HEK293 (cell line): ENCODE measurements around the gene ROBO4.

ENCODE experiments used
- CTCF ChIA-PET: fragments of 350-600 bp; formaldehyde crosslinking; extraction: SDS; loops from one replicate; lab custom pipeline; 2021; ENCODE audit warnings: antibody characterized with exemption; lab: Yijun Ruan, JAX
- POLR2A ChIA-PET: fragments of 300-600 bp; formaldehyde crosslinking; extraction: SDS; loops from one replicate; lab custom pipeline; 2020; ENCODE audit warnings: antibody characterized with exemption, inconsistent platforms; lab: Yijun Ruan, JAX
- H3K27ac ChIP-seq: fragments of 200-500 bp; sonication (Bioruptor generic); 2 replicates; pipeline ENCODE4 v1.5.1; 2014; ENCODE audit warnings: low read depth, low read length, control low read depth, inconsistent platforms; ENCODE audit errors: extremely low read depth
- H3K36me3 ChIP-seq, 2 experiments: fragments of 200-500 bp in 1 of 2; sonication (Bioruptor generic) in 1 of 2; 1 replicate in 1 of 2; 2 replicates in 1 of 2; pipeline ENCODE4 v1.5.1; 2014 to 2017; ENCODE audit warnings: inconsistent platforms in 2 of 2, low read length in 2 of 2; ENCODE audit not compliant: control insufficient read depth in 2 of 2, insufficient read depth in 1 of 2
- H3K4me1 ChIP-seq: fragments of 200-500 bp; sonication (Bioruptor generic); 2 replicates; pipeline ENCODE4 v1.5.1; 2014; ENCODE audit warnings: mild to moderate bottlenecking, low read length, inconsistent platforms; ENCODE audit not compliant: control insufficient read depth, insufficient read depth
- H3K4me3 ChIP-seq: 2 replicates; pipeline ENCODE4 v1.5.1; 2011; ENCODE audit warnings: low read depth, mild to moderate bottlenecking, control low read depth, low read length, moderate library complexity
- H3K9me3 ChIP-seq: fragments of 200-500 bp; sonication (Bioruptor generic); 2 replicates; pipeline ENCODE4 v1.5.1; 2014; ENCODE audit warnings: low read depth, low read length, inconsistent platforms; ENCODE audit not compliant: control insufficient read depth, insufficient read depth
- GLIS2 ChIP-seq: fragments of 450-650 bp; formaldehyde crosslinking; IDR thresholded peaks from 2 replicates; pipeline ENCODE4 v1.5.1; 2016; ENCODE audit warnings: missing biosample characterization, missing genetic modification characterization
- HIC1 ChIP-seq: fragments of 450-650 bp; formaldehyde crosslinking; IDR thresholded peaks from 2 replicates; pipeline ENCODE4 v1.5.1; 2016; ENCODE audit warnings: missing biosample characterization, missing genetic modification characterization
- HOXA7 ChIP-seq: sonication (generic); formaldehyde crosslinking; IDR thresholded peaks from 2 replicates; pipeline ENCODE4 v1.8.1; 2022; ENCODE audit warnings: missing genetic modification reagents, borderline replicate concordance
- KLF7 ChIP-seq: fragments of 450-650 bp; formaldehyde crosslinking; IDR thresholded peaks from 2 replicates; pipeline ENCODE4 v1.5.1; 2016; ENCODE audit warnings: missing biosample characterization, missing genetic modification characterization, borderline replicate concordance
- TCF7L2 ChIP-seq: IDR thresholded peaks from 2 replicates; pipeline ENCODE4 v1.6.1; 2011; ENCODE audit warnings: low read depth, mild to moderate bottlenecking, inconsistent platforms, low read length, moderate library complexity, borderline replicate concordance
- ZFP41 ChIP-seq: fragments of 450-650 bp; formaldehyde crosslinking; IDR thresholded peaks from 2 replicates; pipeline ENCODE4 v1.5.1; 2016; ENCODE audit warnings: missing biosample characterization, missing genetic modification characterization, borderline replicate concordance
- ZNF112 ChIP-seq: fragments of 450-650 bp; formaldehyde crosslinking; IDR thresholded peaks from 2 replicates; pipeline ENCODE4 v1.5.0; 2017; ENCODE audit warnings: missing biosample characterization, missing genetic modification characterization
- ZNF114 ChIP-seq: fragments of 450-650 bp; formaldehyde crosslinking; IDR thresholded peaks from 2 replicates; pipeline ENCODE4 v1.5.0; 2017; ENCODE audit warnings: missing biosample characterization, missing genetic modification characterization
- ZNF148 ChIP-seq: fragments of 450-650 bp; formaldehyde crosslinking; IDR thresholded peaks from 2 replicates; pipeline ENCODE4 v1.5.0; 2017; ENCODE audit warnings: missing biosample characterization, missing genetic modification characterization, borderline replicate concordance
- ZNF16 ChIP-seq: fragments of 450-650 bp; formaldehyde crosslinking; IDR thresholded peaks from 2 replicates; pipeline ENCODE4 v1.5.1; 2016; ENCODE audit warnings: low read depth, missing biosample characterization, missing genetic modification characterization
- ZNF211 ChIP-seq: fragments of 450-650 bp; formaldehyde crosslinking; IDR thresholded peaks from 2 replicates; pipeline ENCODE4 v1.5.1; 2016; ENCODE audit warnings: low read depth, missing biosample characterization, missing genetic modification characterization
- ZNF221 ChIP-seq: fragments of 450-650 bp; formaldehyde crosslinking; IDR thresholded peaks from 2 replicates; pipeline ENCODE4 v1.5.1; 2017; ENCODE audit warnings: missing biosample characterization, missing genetic modification characterization, borderline replicate concordance
- ZNF24 ChIP-seq: fragments of 450-650 bp; formaldehyde crosslinking; IDR thresholded peaks from 2 replicates; pipeline ENCODE4 v1.5.1; 2016; ENCODE audit warnings: missing biosample characterization, missing genetic modification characterization
- ZNF514 ChIP-seq: fragments of 450-650 bp; formaldehyde crosslinking; IDR thresholded peaks from 2 replicates; pipeline ENCODE4 v1.5.1; 2016; ENCODE audit warnings: missing biosample characterization, missing genetic modification characterization
- ZNF548 ChIP-seq: fragments of 450-650 bp; formaldehyde crosslinking; IDR thresholded peaks from 2 replicates; pipeline ENCODE4 v1.5.1; 2016; ENCODE audit warnings: missing biosample characterization, missing genetic modification characterization
- ZNF585B ChIP-seq: fragments of 450-650 bp; formaldehyde crosslinking; IDR thresholded peaks from 2 replicates; pipeline ENCODE4 v1.5.1; 2016; ENCODE audit warnings: missing biosample characterization, missing genetic modification characterization
- ZNF621 ChIP-seq: fragments of 450-650 bp; formaldehyde crosslinking; IDR thresholded peaks from 2 replicates; pipeline ENCODE4 v1.5.1; 2017; ENCODE audit warnings: missing biosample characterization, missing genetic modification characterization
- ZNF677 ChIP-seq: fragments of 450-650 bp; IDR thresholded peaks from 2 replicates; pipeline ENCODE4 v1.5.0; 2018; ENCODE audit warnings: missing biosample characterization, mild to moderate bottlenecking, missing genetic modification characterization, moderate library complexity
- ZNF791 ChIP-seq: fragments of 450-650 bp; formaldehyde crosslinking; IDR thresholded peaks from 2 replicates; pipeline ENCODE4 v1.5.1; 2016; ENCODE audit warnings: missing biosample characterization, missing genetic modification characterization
- ZNF837 ChIP-seq: fragments of 450-650 bp; formaldehyde crosslinking; IDR thresholded peaks from 2 replicates; pipeline ENCODE4 v1.5.1; 2016; ENCODE audit warnings: missing biosample characterization, missing genetic modification characterization

Gene ROBO4

GRCh38 chr11:124872741-124873140 is 24.9 kb downstream of the ROBO4 start:
- H3K4me1 ChIP-seq: no peaks in the 10 kb centered on the region
- TF ChIP-seq ZNF514 (tag by site-specific recombination) (no peak), ZNF585B (tag by site-specific recombination) (no peak), ZNF837 (tag by site-specific recombination) (no peak), ZNF791 (no peak), HOXA7 (no peak), ZNF621 (no peak), ZNF677 (tag by site-specific recombination) (no peak)

GRCh38 chr11:124872280-124872679 is 25.4 kb downstream of the ROBO4 start:
- Histone ChIP-seq H3K36me3 (no peaks in the 10 kb centered on the region), H3K4me3 (no peak overlapping the region), H3K4me1 (no peaks in the 10 kb centered on the region), H3K9me3 (no peaks in the 10 kb centered on the region), H3K27ac (no peak overlapping the region)
- CTCF ChIA-PET: interaction anchor here (1.2 kb wide), 1 partner anchor 34 kb away, joined by 3 read pairs; no protein-coding TSS in a partner anchor
- POLR2A ChIA-PET: no interaction called here
- TF ChIP-seq ZNF114 (tag by site-specific recombination) (no peak), TCF7L2 (no peak), ZNF24 (tag by site-specific recombination) (no peak), ZNF548 (no peak), ZNF148 (tag by site-specific recombination) (no peak), ZNF16 (tag by site-specific recombination) (no peak), ZNF221 (tag by site-specific recombination) (no peak), ZNF112 (tag by site-specific recombination) (no peak), HIC1 (tag by site-specific recombination) (no peak), ZNF677 (tag by site-specific recombination) (no peak), ZNF211 (tag by site-specific recombination) (no peak), ZFP41 (tag by site-specific recombination) (no peak), KLF7 (tag by site-specific recombination) (no peak), GLIS2 (tag by site-specific recombination) (no peak)

More at GRCh38 chr11:124872741-124873140, 24.9 kb downstream of the ROBO4 start:
- H3K27ac ChIP-seq: no peak overlapping the region
- ChIA-PET CTCF (interaction anchor here (1.2 to 1.5 kb wide), 2 partner anchors 35 to 44 kb away, joined by 3 read pairs; no protein-coding TSS in a partner anchor), POLR2A (no interaction called here)
- no peak overlapping the region for H3K4me3 ChIP-seq
- H3K36me3 ChIP-seq: no peaks in the 10 kb centered on the region
- no peaks in the 10 kb centered on the region for H3K9me3 ChIP-seq
